Suppressor macrophage (primary cell): ENCODE measurements around the gene CBFA2T3.

Source experiments
- DNase-seq, 4 experiments: peaks; one replicate each; pipeline ENCODE4 v3.0.0-alpha.2; 2020 to 2022

The CBFA2T3 gene

DNA sequence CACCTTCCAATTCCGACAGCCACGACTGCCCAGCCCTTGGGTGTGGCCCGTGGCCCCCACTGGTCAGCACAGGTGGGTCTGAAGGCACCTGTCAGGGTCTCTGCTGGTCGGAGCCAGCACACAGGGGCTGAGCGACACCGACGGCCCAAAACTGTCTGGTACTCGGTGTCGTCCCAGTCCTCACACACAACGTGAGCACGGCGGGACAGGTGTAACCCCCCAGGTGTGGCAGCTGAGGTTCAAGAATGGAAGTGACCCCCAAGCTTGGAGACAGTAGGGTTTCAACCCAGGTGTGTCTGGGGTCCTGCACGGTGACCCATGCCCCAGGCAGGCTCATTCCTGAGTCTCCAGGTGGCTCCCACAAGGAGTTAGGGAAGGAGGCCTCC, 121.3 kb downstream of the CBFA2T3 start:
- no peak for DNase-seq

DNA sequence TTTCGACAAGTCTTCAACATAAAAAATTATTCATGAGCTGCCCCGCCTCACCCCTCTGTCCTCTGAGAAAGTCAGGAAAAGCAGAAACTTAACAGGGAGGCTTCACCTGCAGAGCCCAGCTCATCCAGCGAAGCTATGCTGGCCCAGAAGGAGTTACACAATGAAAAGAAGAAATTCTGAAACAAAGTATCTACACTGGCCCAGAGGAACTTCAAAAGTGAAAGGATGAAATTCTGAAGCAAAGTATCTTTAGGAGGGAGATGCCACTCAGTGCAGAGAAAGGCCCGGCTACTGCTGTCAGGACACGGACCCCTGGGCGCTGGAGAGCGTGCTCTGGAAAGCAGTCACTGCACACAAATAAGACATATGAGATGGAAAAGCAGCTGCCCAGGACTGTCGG, 121.8 kb downstream of the CBFA2T3 start:
- peak in 3 of 4 experiments; percentile 31 to 49 (median 45) for DNase-seq

DNA sequence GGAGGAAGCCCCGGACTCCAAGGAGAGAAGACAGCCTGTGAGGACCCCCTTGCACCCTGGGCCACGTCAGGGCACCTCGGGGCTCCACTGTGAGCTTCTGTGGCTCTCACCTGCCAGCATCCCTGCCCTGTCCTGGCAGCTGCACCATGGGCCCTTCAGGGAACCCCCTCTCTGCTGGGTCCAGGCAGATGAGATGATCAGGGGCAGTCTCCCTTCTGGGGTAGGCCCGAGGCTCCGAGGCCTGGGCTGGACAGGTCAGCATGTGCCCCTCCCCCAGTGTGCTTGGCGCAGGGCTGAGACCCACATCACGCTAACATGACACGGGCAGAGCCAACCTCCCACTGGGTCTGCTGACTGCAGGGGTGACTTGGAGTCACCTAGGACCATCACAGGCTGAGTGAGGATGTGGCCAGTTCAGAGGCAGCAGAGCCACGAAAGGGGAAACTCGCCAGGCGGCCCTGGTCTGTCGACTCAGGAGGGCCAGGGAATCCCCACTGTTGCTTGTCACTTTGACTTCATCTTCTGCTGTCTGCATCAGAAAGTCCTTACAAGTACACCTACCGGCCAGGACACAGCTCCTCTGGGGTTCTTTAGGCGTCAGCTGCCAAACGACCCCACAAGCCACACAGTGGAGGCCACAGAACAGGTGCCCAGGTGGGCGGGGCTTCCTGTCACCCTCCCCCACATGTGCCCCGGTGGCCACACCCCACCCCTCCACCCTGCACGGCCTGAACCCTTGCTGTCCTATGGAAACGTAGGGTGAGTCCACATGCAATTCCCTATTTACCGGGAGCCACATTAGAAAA, 122.5 kb downstream of the CBFA2T3 start:
- DNase-seq = peak; percentile 86 to 93 (median 90)

DNA sequence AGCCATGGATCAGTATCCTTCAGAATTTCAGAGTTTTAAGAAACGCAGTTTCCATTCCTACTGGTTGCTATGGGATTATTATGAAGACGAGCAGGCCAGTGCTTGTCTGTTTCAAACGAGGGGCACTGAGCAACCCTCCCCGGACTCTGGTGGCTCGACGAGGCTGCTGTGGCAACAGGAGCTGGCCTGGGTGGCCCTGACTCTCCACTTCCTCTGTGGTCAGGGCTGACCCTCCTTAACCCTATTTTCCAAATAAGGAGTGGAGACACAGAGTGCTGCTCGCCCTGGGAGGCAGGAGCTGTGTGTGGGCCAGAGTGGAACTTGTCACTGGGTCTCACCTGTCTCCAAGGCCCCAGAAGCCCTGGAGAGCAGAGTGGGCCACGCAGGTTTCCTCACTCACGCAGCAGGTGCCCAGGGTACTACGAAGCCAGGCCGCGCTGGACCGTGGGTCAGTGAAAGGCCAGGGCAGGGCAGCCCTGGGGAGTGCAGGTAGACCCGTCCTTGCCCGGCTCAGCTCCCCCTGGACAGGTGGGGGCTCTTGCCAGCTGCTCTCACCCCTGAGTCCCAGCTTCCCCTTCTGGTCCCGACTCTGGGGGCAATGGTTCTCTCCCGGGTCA, 123.6 kb downstream of the CBFA2T3 start:
- peak; percentile 74 to 89 (median 84) for DNase-seq

DNA sequence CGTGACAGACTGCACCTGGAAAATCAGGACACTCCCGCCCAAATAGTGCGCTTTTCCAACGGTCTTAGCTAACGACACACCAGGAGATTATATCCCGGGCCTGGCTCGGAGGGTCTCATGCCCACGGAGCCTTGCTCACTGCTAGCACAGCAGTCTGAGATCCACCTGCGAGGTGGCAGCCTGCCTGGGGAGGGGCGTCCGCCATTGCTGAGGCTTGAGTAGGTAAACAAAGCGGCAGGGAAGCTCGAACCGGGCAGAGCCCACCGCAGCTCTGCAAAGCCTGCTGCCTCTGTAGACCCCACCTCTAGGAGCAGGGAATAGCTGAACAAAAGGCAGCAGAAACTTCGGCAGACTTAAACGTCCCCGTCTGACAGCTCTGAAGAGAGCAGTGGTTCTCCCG, 125.4 kb downstream of the CBFA2T3 start:
- DNase-seq = no peak

- DNase-seq = no peak
Measured at GRCh38 chr16:88850531-88851199, 126.3 kb downstream of the CBFA2T3 start.

- no peak for DNase-seq
Measured at GRCh38 chr16:88848557-88848956, 128.4 kb downstream of the CBFA2T3 start.

- no peak for DNase-seq
Measured at GRCh38 chr16:88847654-88848053, 129.4 kb downstream of the CBFA2T3 start.

DNA sequence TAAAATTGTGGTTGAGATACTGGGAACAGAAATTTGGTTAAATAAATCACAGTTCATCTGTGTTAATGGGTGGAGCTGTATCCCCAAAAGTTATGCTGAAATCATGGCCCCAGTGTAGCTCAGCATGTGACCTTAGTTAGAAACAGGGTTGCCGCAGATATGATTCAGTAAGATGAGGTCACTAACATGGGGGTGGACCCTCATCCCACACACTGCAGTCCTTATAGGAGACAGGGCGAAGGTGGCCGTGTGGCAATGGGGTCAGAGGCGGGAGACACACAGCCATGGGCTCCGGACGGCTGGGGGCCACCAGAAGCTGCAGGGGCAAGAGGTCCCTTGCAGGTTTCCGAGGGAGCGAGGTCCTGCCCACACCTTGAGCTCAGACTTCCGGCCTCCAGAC, 130.9 kb downstream of the CBFA2T3 start:
- DNase-seq = peak; percentile 73 to 90 (median 87)

- DNase-seq = no peak
Measured at GRCh38 chr16:88844419-88845036, 132.5 kb downstream of the CBFA2T3 start.

DNA sequence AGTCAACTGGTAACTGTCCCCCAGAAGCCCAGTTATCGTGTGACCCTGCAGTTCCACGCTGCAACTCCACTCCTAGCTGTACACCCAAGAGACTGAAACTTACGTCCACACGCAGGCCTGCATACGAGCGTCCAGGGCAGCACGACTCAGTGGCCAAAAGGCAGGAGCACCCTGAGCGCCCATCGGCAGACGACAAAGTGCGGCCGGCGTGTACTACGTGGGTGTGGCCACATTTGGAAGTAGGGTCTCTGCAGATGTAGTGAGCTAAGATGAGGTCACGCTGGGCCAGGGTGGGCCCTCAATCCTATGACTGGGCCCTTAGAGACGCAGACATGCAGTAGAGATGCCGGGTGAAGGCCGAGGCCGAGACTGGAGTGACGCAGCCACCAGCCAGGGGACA, 133.8 kb downstream of the CBFA2T3 start:
- DNase-seq = no peak

DNA sequence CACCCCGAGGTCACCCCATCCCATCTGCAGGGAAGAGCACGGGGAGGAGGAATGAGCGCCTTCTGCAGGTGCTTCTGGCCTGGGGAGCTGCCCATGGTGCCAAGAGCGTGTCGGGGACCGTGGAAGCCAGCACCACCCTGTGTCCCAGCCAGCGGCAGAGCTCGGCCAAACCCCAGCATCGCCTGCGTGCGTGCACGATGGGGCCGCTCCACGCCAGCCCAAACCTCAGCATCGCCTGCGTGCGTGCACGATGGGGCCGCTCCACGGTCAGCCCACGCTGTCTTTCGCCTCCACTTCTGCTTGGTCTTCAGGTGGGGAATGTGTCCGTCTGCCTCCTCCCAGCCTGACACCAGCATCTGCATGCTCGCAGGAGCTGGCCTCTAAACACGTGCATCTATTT, 134.2 kb downstream of the CBFA2T3 start:
- no peak for DNase-seq

DNA sequence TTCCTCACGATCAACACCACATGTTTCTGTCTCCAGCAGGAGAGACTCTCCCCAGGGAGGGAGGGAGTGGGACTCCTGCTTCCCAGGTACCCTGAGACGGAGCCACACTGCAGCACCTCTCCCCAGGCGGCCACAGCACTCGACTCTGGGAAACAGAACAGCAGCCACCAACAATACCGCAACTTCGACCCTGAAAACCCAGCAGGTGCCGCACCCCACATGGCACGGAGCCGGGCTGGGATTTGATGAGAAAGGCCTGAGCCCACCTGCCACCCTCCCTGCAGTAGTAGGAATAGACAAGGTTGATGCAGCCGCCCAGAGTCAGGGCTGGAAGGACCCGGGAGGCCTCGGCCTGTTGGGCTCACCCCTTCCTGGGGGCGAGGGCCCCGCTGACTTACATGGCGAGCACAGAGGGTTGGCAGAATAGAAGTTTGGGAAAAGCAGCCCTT, 134.7 kb downstream of the CBFA2T3 start:
- no peak for DNase-seq

- no peak for DNase-seq
Measured at GRCh38 chr16:88841521-88842307, 135.3 kb downstream of the CBFA2T3 start.

- DNase-seq = no peak
Measured at GRCh38 chr16:88840600-88841215, 136.3 kb downstream of the CBFA2T3 start.

DNA sequence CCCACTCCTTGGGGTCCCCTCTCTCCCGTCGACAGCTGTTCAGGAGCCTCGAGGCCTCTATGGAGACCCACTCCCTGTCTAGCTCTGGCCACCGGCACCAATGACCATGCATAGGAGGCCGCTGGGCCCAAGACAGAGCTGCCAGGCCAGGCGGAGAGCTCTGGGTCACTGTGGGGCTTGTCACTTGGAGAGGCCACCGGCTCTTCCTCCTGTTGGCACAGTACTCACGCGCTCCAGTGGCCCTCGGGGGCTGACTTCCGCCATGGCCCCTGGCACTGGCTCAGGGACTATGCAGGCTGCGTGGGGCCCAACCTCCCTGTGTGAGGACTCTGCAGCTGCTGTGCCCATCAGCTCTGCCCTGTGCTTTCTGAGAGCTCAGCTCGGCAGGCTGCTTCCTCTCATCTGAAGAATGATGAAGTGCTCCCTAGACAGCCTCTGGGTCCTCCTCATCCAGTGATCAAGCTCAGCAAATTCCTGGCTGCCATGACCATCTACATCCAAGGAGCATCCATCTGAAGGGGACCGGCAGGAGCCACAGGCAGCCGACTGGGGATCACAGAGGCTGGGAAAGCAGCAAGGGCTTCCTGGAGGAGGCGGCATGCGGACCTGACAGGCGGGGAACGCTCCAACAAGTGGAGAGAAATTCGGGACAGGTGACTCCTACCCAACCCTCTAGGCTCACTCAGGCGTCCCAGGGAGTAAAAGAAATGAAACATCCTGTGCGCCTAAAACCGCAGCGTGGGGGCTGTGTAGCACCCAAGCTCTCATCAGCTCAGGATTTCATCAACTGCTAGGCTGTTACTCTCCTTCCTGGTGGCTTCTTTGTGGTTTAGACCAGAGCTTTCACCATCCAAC, 137.0 kb downstream of the CBFA2T3 start:
- DNase-seq = peak in 3 of 4 experiments; percentile 41 to 49 (median 49)

DNA sequence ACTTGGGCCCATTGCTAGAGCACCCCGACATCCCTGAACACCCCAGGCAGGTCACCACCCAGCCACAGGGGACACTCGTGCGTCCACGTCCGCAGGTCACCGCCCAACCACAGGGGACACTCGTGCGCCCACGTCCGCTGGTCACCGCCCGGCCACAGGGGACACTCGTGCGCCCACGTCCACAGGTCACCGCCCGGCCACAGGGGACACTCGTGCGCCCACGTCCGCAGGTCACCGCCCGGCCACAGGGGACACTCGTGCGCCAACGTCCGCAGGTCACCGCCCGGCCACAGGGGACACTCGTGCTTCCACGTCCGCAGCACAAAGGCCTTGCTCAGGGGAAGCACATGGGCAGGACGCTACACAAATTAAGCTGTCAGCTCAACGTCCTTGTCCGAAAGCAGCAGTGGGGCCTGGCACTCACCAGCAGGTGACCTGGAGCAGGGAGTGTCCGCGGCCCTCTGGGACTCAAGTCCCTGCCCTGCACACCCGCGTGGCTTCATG, 137.9 kb downstream of the CBFA2T3 start:
- peak in 1 of 4 experiments; percentile 37 for DNase-seq

DNA sequence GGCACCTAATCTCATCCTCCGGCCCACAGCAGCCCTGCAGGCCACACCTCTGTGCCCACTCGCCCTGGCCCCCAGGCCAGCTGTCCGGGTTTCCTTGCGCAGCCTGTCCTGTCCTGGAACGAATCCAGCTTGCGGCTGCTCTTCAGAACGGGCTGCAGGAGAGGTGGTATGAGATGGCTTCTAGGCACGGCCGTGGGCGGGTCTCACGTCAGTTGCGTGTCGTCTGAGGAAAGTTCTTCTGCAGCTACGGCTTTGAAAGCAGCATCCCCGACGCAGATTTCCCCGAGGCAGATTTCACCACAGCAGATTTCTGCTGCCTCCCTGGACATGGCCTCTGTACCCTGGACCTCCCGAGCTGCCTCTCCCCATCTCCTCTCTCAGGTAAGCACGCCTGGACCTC, 138.4 kb downstream of the CBFA2T3 start:
- no peak for DNase-seq

GRCh38 chr16:88837806-88838205, 139.2 kb downstream of the CBFA2T3 start:
- no peak for DNase-seq

DNA sequence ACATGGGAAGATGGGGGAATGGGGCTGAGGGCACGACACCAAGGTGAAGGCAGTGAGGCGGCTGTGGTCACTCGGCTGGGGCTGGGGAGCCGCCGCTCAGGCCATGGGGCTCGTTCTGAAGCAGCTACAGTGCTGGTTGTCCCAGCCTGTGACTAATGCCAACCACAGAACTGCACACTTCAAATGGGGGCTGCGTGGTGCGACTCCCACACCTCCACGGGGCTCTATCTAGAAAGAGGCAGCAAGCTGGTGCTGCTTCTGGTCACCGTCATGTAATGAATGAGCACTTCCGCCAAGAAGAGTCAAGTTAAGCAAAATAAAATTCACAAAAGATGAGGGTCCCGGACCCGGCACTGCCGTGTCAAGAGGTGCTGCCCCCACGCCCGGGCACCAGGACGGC, 140.2 kb downstream of the CBFA2T3 start:
- DNase-seq = no peak

GRCh38 chr16:88835818-88836217, 141.2 kb downstream of the CBFA2T3 start:
- DNase-seq = no peak
